PFSK-1 (cell line): Measurements from ENCODE around the gene OR2B3. TPM values are rescaled to one million over a fixed set of nuclear protein-coding genes. Genes with fewer than 3 reads are reported as not detected.

Source experiments
- FOXP2 ChIP-seq: optimal IDR thresholded peaks from 2 replicates; pipeline ENCODE3; 2011; ENCODE audit warnings: borderline replicate concordance, control low read depth, inconsistent platforms; ENCODE audit not compliant: insufficient read depth; ENCODE audit errors: extremely low read length, extremely low read depth
- POLR2AphosphoS5 ChIP-seq: IDR thresholded peaks from 2 replicates; pipeline ENCODE4 v1.6.1; 2012; ENCODE audit warnings: low read depth, mild to moderate bottlenecking, control low read depth, low read length, moderate library complexity
- SIN3A ChIP-seq: IDR thresholded peaks from 2 replicates; pipeline ENCODE4 v1.6.1; 2012; ENCODE audit warnings: mild to moderate bottlenecking, low read length, moderate library complexity, borderline replicate concordance; ENCODE audit not compliant: insufficient read depth
- TAF1 ChIP-seq: IDR thresholded peaks from 2 replicates; pipeline ENCODE4 v1.6.1; 2012; ENCODE audit warnings: low read length, control low read depth, borderline replicate concordance; ENCODE audit not compliant: insufficient read depth
- polyA plus RNA-seq: library from polyadenylated mRNA; unstranded; fragments of >200 nt; gene quantifications from one replicate; pipeline ENCODE4 v1.2.1, GENCODE V29; 2012; ENCODE audit warnings: low read depth, missing spikeins; ENCODE audit not compliant: insufficient read length
- TF ChIP-seq, protein P1 (sequence below), 2 experiments: IDR thresholded peaks; 2 replicates each; pipeline versions ENCODE4 v1.6.1 to v1.8.0; 2011 to 2012; ENCODE audit warnings: low read depth in 2 of 2, low read length in 2 of 2, control low read depth in 1 of 2, inconsistent platforms in 1 of 2, mild to moderate bottlenecking in 1 of 2, moderate library complexity in 1 of 2; ENCODE audit not compliant: insufficient read depth in 1 of 2

OR2B3 gene, protein sequence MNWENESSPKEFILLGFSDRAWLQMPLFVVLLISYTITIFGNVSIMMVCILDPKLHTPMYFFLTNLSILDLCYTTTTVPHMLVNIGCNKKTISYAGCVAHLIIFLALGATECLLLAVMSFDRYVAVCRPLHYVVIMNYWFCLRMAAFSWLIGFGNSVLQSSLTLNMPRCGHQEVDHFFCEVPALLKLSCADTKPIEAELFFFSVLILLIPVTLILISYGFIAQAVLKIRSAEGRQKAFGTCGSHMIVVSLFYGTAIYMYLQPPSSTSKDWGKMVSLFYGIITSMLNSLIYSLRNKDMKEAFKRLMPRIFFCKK
- polyA plus RNA-seq = not detected

DNA sequence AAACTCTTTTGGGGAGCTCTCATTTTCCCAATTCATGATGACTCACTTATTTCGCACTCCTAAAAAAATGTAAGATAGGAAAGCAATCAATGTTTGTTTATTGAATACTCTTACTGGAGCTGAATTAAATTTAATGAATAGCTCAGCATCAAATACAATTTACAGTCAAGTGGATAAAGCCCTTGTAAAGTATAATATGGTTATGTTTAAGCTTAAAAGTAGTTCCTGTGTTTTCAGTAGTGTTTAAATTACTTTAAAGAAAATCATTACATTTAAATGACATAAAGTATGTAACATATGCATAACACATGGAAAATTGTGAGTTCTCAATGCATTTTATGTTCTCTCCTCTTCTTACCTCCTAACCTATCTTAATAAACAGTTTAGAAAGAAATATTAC, at the start of gene OR2B3:
Gene OR2B3 (minus strand): TSS at position 101 of the 400 bp plus-strand sequence. CDS start 65 bp downstream, at position 36.
- no peak for TF ChIP-seq POLR2AphosphoS5
- TF ChIP-seq, protein P1, sequence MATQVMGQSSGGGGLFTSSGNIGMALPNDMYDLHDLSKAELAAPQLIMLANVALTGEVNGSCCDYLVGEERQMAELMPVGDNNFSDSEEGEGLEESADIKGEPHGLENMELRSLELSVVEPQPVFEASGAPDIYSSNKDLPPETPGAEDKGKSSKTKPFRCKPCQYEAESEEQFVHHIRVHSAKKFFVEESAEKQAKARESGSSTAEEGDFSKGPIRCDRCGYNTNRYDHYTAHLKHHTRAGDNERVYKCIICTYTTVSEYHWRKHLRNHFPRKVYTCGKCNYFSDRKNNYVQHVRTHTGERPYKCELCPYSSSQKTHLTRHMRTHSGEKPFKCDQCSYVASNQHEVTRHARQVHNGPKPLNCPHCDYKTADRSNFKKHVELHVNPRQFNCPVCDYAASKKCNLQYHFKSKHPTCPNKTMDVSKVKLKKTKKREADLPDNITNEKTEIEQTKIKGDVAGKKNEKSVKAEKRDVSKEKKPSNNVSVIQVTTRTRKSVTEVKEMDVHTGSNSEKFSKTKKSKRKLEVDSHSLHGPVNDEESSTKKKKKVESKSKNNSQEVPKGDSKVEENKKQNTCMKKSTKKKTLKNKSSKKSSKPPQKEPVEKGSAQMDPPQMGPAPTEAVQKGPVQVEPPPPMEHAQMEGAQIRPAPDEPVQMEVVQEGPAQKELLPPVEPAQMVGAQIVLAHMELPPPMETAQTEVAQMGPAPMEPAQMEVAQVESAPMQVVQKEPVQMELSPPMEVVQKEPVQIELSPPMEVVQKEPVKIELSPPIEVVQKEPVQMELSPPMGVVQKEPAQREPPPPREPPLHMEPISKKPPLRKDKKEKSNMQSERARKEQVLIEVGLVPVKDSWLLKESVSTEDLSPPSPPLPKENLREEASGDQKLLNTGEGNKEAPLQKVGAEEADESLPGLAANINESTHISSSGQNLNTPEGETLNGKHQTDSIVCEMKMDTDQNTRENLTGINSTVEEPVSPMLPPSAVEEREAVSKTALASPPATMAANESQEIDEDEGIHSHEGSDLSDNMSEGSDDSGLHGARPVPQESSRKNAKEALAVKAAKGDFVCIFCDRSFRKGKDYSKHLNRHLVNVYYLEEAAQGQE (IDR thresholded peaks at IDR 0.05; ENCODE audit: insufficient read depth in 1 of 2, low read depth in 2 of 2, low read length in 2 of 2) = no peak
- TF ChIP-seq SIN3A = no peak
- TF ChIP-seq FOXP2 = no peak
- TF ChIP-seq TAF1 = no peak

DNA sequence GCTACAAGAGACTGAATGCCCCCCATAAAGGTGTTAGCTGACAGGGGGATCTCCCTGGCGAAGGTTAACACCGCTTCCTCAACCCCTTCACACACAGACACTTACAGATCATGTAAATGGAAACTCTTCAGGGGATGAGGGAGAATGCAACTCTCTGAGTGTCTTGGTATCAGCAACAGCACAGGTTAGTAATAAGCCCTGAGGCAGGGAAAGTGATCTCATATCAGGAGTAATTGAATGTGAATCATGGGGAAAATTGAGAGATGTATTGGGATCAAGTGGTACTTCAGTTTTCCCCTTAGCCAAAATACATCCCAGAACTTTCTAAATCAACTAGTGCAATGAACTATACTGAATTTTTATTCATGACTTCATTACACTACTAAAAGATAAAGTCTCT, 44.6 kb upstream of the OR2B3 start:
- TF ChIP-seq FOXP2 = no peak
- no peak for TF ChIP-seq POLR2AphosphoS5
- TF ChIP-seq TAF1 = no peak

DNA sequence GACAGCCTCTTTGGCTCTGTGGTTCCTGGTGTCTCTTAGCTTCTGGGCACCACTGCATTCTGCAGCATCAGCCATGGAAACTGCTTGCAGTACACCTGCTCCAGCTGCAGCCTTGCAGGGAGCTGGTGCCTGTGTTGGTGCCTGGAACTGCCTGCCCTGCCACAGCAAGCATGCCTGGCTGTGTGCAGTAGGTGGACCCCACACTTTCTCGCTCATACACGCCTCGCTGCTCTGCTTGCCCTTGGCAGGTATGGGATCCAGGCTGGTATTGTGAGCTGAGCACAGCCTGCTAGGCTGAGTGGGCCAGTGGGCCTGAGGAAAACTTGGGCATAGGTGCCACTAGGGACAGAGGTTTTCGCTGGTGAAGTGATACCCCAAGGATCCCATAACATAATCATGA, 43.5 kb upstream of the OR2B3 start:
- TF ChIP-seq SIN3A (no peak), POLR2AphosphoS5 (no peak), TAF1 (no peak), FOXP2 (no peak)
- TF ChIP-seq, protein P1 (IDR thresholded peaks at IDR 0.05; ENCODE audit: insufficient read depth in 1 of 2, low read depth in 2 of 2, low read length in 2 of 2) = no peak

DNA sequence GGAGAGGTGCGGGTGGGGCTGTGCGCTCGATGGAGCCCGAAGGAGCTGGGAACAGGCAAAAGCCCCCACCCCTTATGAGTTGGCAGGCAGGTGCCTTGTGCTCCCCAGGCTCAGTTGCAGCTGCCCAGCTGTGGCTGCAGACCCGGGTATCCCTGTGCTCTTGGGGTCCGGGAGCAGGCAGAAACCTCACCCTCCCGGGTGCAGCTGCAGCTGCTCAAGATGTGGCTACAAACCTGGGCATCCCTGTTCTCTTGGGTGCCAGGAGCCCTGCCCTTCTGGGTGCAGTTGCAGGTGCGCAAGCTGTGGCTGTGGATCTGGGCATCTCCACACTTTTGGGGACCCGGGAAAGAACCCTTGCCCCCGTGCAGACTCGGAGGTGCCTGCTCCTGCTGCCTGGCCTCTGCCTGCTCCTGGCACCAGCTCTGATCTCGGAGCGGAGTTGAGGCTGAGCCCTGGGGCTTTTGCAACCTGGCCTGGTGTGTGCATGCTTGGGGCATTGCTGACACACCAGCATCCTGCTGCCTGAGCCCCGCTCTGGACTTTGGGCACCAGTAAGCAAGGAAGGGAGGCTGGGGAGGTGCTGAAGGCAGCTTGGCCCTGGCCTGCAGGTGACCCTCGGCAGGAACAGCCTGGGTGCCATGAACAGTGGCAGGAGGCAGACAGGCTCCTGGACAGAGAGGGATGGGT, 42.4 kb upstream of the OR2B3 start:
- TF ChIP-seq SIN3A (no peak), TAF1 (no peak), FOXP2 (no peak), POLR2AphosphoS5 (no peak)
- TF ChIP-seq, protein P1 (IDR thresholded peaks at IDR 0.05; ENCODE audit: insufficient read depth in 1 of 2, low read depth in 2 of 2, low read length in 2 of 2) = no peak

DNA sequence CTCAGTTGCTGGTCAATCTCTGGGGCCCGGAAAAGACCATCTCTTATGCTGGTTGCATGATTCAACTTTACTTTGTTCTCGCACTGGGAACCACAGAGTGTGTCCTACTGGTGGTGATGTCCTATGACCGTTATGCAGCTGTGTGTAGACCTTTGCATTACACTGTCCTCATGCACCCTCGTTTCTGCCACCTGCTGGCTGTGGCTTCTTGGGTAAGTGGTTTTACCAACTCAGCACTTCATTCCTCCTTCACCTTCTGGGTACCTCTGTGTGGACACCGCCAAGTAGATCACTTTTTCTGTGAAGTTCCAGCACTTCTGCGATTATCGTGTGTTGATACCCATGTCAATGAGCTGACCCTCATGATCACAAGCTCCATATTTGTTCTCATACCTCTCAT, 25.0 kb upstream of the OR2B3 start:
- TF ChIP-seq FOXP2 = no peak
- TF ChIP-seq POLR2AphosphoS5 = no peak
- no peak for TF ChIP-seq TAF1
- TF ChIP-seq, protein P1 (IDR thresholded peaks at IDR 0.05; ENCODE audit: insufficient read depth in 1 of 2, low read depth in 2 of 2, low read length in 2 of 2) = no peak
- TF ChIP-seq SIN3A = no peak
